IPS DF 6.9 (cell line): ENCODE results near the gene LRRC57.

Experiments
- DNase-seq: peaks from one replicate; pipeline ENCODE4 v3.0.0-alpha.2; 2013; ENCODE audit warnings: low read depth, low spot score
- H3K27ac ChIP-seq: one replicate; pipeline ENCODE4 v1.5.1; 2013; ENCODE audit warnings: low read length, control low read depth
- H3K27me3 ChIP-seq: 2 replicates; pipeline ENCODE4 v1.6.1; 2013; ENCODE audit warnings: mild to moderate bottlenecking, low read length; ENCODE audit not compliant: control insufficient read depth, insufficient read depth
- H3K36me3 ChIP-seq: 2 replicates; pipeline ENCODE4 v1.6.1; 2013; ENCODE audit warnings: low read length; ENCODE audit not compliant: control insufficient read depth, insufficient read depth
- H3K4me1 ChIP-seq: 2 replicates; pipeline ENCODE4 v1.6.1; 2013; ENCODE audit warnings: low read length; ENCODE audit not compliant: control insufficient read depth, insufficient read depth
- H3K4me3 ChIP-seq: 2 replicates; pipeline ENCODE4 v1.5.1; 2013; ENCODE audit warnings: mild to moderate bottlenecking, low read length
- H3K9me3 ChIP-seq: 2 replicates; pipeline ENCODE4 v1.6.1; 2013; ENCODE audit warnings: low read length, inconsistent platforms; ENCODE audit not compliant: control insufficient read depth, insufficient read depth
- WGBS: extraction: QIAGEN DNeasy Blood & Tissue Kit; methylation state at CpG from one replicate; pipeline ENCODE4 v1.1.7; 2013; ENCODE audit warnings: mixed read lengths, missing lambda C conversion rate; ENCODE audit not compliant: insufficient read length, insufficient coverage; 5-methylcytosine and 5-hydroxymethylcytosine counted together

The LRRC57 gene

GRCh38 chr15:42507514-42507913, 41.1 kb downstream of the LRRC57 start:
- DNase-seq = no peak
- Histone ChIP-seq H3K4me3 (no peak overlapping the region), H3K4me1 (no peaks in the 10 kb centered on the region), H3K27ac (no peak overlapping the region), H3K36me3 (no peaks in the 10 kb centered on the region), H3K27me3 (no peaks in the 10 kb centered on the region), H3K9me3 (no peaks in the 10 kb centered on the region)
- no CpG with 5 or more reads among the region's 4 CpGs for WGBS

GRCh38 chr15:42504631-42505030, 44.0 kb downstream of the LRRC57 start:
- Histone ChIP-seq H3K9me3 (no peaks in the 10 kb centered on the region), H3K4me1 (no peaks in the 10 kb centered on the region), H3K4me3 (no peak overlapping the region), H3K27me3 (no peaks in the 10 kb centered on the region), H3K27ac (no peak overlapping the region), H3K36me3 (no peaks in the 10 kb centered on the region)
- no CpG with 5 or more reads among the region's 3 CpGs for WGBS
- no peak for DNase-seq

DNA sequence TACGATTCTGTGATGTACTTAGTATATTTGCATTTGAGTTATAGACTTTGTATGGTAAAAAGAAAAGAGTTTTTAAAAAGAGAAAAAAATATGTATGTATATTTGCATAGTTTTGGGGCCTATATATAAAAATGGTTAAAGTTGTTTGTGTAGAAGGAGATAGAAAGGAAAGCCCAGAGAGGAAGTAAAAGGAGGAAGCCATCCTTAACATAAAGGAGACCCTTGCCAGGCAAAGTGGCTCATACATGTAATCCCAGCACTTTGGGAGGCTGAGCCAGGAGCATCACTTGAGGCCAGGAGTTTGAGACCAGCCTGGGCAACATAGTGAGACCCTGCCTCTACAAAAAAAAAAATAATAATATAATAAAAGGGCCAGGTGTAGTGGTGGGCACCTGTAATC, 44.8 kb downstream of the LRRC57 start:
- Histone ChIP-seq H3K4me1 (no peaks in the 10 kb centered on the region), H3K4me3 (no peak overlapping the region), H3K27me3 (no peaks in the 10 kb centered on the region), H3K9me3 (no peaks in the 10 kb centered on the region), H3K27ac (no peak overlapping the region), H3K36me3 (no peaks in the 10 kb centered on the region)
- no peak for DNase-seq
- WGBS = 100% methylated on average over 1 of the region's 1 CpG

- H3K4me3 ChIP-seq = no peak overlapping the region
- DNase-seq = no peak
- H3K27me3 ChIP-seq = no peaks in the 10 kb centered on the region
- H3K27ac ChIP-seq = no peak overlapping the region
- H3K4me1 ChIP-seq = no peaks in the 10 kb centered on the region
- no CpG with 5 or more reads among the region's 4 CpGs for WGBS
- H3K9me3 ChIP-seq = no peaks in the 10 kb centered on the region
- H3K36me3 ChIP-seq = no peaks in the 10 kb centered on the region
These were observed 46.1 kb downstream of the LRRC57 start for GRCh38 chr15:42502477-42502876.

DNA sequence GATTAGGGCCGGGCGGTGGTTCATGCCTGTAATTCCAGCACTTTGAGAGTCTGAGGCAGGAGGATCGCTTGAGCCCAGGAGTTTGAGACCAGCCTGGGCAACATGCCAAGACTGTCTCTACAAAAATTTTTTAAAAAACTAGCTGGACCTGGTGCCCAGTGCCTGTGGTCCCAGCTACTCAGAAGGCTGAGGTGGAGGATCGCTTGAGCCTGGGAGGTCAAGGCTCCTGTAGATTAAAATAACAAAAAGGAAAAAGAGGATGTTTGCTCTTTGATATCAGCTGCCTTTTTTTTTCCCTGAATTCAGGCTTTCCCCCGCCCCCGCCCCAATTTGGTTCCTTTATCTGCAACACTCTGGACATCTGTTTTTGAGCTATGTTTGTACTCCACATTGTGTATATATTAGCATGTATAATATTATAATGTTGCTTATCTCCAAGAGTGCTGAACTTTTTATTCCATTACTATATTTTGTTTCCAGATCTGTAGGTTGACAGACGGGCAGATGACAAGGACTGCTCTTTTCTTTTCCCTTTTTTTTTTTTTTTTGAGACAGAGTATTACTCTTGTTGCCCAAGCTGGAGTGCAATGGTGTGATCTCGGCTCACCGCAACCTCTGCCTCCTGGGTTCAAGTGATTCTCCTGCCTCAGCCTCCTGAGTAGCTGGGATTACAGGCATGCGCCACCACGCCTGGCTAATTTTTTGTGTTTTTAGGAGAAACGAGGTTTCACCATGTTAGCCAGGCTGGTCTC, 48.6 kb downstream of the LRRC57 start:
- Histone ChIP-seq H3K36me3 (no peaks in the 10 kb centered on the region), H3K9me3 (no peaks in the 10 kb centered on the region), H3K4me1 (no peaks in the 10 kb centered on the region), H3K27ac (no peak overlapping the region), H3K4me3 (no peak overlapping the region), H3K27me3 (no peaks in the 10 kb centered on the region)
- WGBS = no CpG with 5 or more reads among the region's 12 CpGs
- DNase-seq = no peak

GRCh38 chr15:42498212-42499068, 50.2 kb downstream of the LRRC57 start:
- H3K27ac ChIP-seq = no peak overlapping the region
- H3K36me3 ChIP-seq = no peaks in the 10 kb centered on the region
- H3K9me3 ChIP-seq = no peaks in the 10 kb centered on the region
- H3K4me1 ChIP-seq = no peaks in the 10 kb centered on the region
- H3K4me3 ChIP-seq = no peak overlapping the region
- DNase-seq = no peak
- no CpG with 5 or more reads among the region's 6 CpGs for WGBS
- no peaks in the 10 kb centered on the region for H3K27me3 ChIP-seq

GRCh38 chr15:42495361-42496212, 53.0 kb downstream of the LRRC57 start, which contains the start of gene SNAP23:
Gene SNAP23, plus strand, starts transcription at chr15:42495634. Its CDS starts 16,213 bp downstream, at chr15:42511847.
- H3K4me1 ChIP-seq = no peaks in the 10 kb centered on the region
- H3K27ac ChIP-seq = no peak within 1 kb of the TSS
- DNase-seq = peak; percentile 84
- H3K27me3 ChIP-seq = no peaks in the 10 kb centered on the region
- no peaks in the 10 kb centered on the region for H3K9me3 ChIP-seq
- WGBS = no CpG with 5 or more reads among the region's 43 CpGs
- H3K4me3 ChIP-seq = peak within 1 kb of the TSS; percentile 83
- no peaks in the 10 kb centered on the region for H3K36me3 ChIP-seq

- Histone ChIP-seq H3K9me3 (no peaks in the 10 kb centered on the region), H3K27me3 (no peaks in the 10 kb centered on the region), H3K4me1 (no peaks in the 10 kb centered on the region), H3K36me3 (no peaks in the 10 kb centered on the region), H3K4me3 (peak overlapping the region; percentile 83; the same call in 1 of the 2 replicates), H3K27ac (no peak overlapping the region)
- no peak for DNase-seq
- WGBS = no CpG with 5 or more reads among the region's 10 CpGs
These were observed 53.6 kb downstream of the LRRC57 start for GRCh38 chr15:42494998-42495360.

GRCh38 chr15:42493679-42494078, 54.9 kb downstream of the LRRC57 start:
- Histone ChIP-seq H3K4me3 (no peak overlapping the region), H3K9me3 (no peaks in the 10 kb centered on the region), H3K27me3 (no peaks in the 10 kb centered on the region), H3K27ac (no peak overlapping the region), H3K36me3 (no peaks in the 10 kb centered on the region), H3K4me1 (no peaks in the 10 kb centered on the region)
- no peak for DNase-seq
- no CpG with 5 or more reads among the region's 1 CpG for WGBS
